Neural cell (in vitro differentiated cells): ENCODE results near the gene ACOT12. TPM values are rescaled to one million over a fixed set of nuclear protein-coding genes. Genes with fewer than 3 reads are reported as not detected.

Experiments
- H2AFZ ChIP-seq: fragments of 200-600, 300-800 bp; sonication (generic), shearing (Covaris generic); 2 replicates; pipeline ENCODE4 v1.6.0; 2014; ENCODE audit warnings: low read depth, mild to moderate bottlenecking, antibody characterized with exemption, low read length, moderate library complexity
- H3F3A ChIP-seq: fragments of 200-600 bp; shearing (Covaris generic); 2 replicates; pipeline ENCODE4 v1.6.1; 2016; ENCODE audit warnings: mild to moderate bottlenecking, moderate library complexity, mixed read lengths, antibody characterized with exemption, low read length; ENCODE audit not compliant: insufficient read depth, poor library complexity, severe bottlenecking
- H3K27ac ChIP-seq: fragments of 200-600, 300-800 bp; sonication (generic), shearing (Covaris generic); 2 replicates; pipeline ENCODE4 v1.5.1; 2014; ENCODE audit warnings: mild to moderate bottlenecking, low read length, moderate library complexity
- H3K27me3 ChIP-seq: fragments of 300-800, 200-600 bp; sonication (generic), shearing (Covaris generic); 2 replicates; pipeline ENCODE4 v1.6.0; 2014; ENCODE audit warnings: mild to moderate bottlenecking, low read depth, low read length, moderate library complexity; ENCODE audit not compliant: insufficient read depth
- H3K36me3 ChIP-seq: fragments of 300-800, 200-600 bp; sonication (generic), shearing (Covaris generic); 2 replicates; pipeline ENCODE4 v1.5.1; 2014; ENCODE audit warnings: mild to moderate bottlenecking, antibody characterized with exemption, low read length, moderate library complexity; ENCODE audit not compliant: insufficient read depth
- H3K4me2 ChIP-seq: fragments of 300-800, 200-600 bp; sonication (generic), shearing (Covaris generic); 2 replicates; pipeline ENCODE4 v1.6.0; 2014; ENCODE audit warnings: mild to moderate bottlenecking, low read length
- H3K4me3 ChIP-seq: fragments of 300-800, 200-600 bp; sonication (generic), shearing (Covaris generic); 2 replicates; pipeline ENCODE4 v1.5.1; 2014; ENCODE audit warnings: mild to moderate bottlenecking, low read length, moderate library complexity
- H3K79me2 ChIP-seq: fragments of 200-600 bp; shearing (Covaris generic); replicated peaks from 2 replicates; pipeline ENCODE4 v1.6.0; 2014; ENCODE audit warnings: mild to moderate bottlenecking, low read length, moderate library complexity; ENCODE audit not compliant: insufficient read depth
- H3K9ac ChIP-seq: fragments of 300-800, 200-600 bp; sonication (generic), shearing (Covaris generic); 2 replicates; pipeline ENCODE4 v1.6.1; 2016; ENCODE audit warnings: mild to moderate bottlenecking, low read length, mixed read lengths
- H3K9me2 ChIP-seq: fragments of 200-600 bp; shearing (Covaris generic); 2 replicates; pipeline ENCODE4 v1.6.1; 2016; ENCODE audit warnings: mild to moderate bottlenecking, low read length, mixed read lengths; ENCODE audit not compliant: insufficient read depth
- H3K9me3 ChIP-seq: fragments of 200-600, 300-800 bp; sonication (generic), shearing (Covaris generic); 2 replicates; pipeline ENCODE4 v1.6.1; 2016; ENCODE audit warnings: mild to moderate bottlenecking, mixed run types, low read length, moderate library complexity, mixed read lengths
- H4K20me1 ChIP-seq: fragments of 200-600 bp; shearing (Covaris generic); 2 replicates; pipeline ENCODE4 v1.6.1; 2016; ENCODE audit warnings: mild to moderate bottlenecking, mixed run types; ENCODE audit not compliant: insufficient read depth
- CTCF ChIP-seq: fragments of 450-650 bp; IDR thresholded peaks from 2 replicates; pipeline ENCODE4 v1.5.1; 2014; ENCODE audit warnings: antibody characterized with exemption, mild to moderate bottlenecking, moderate library complexity; ENCODE audit not compliant: poor library complexity, severe bottlenecking
- EP300 ChIP-seq: fragments of 450-650 bp; conservative IDR thresholded peaks from 2 replicates; pipeline ENCODE4 v1.6.1; 2014; ENCODE audit warnings: antibody characterized with exemption, mild to moderate bottlenecking, moderate library complexity; ENCODE audit not compliant: poor library complexity, severe bottlenecking
- EZH2 ChIP-seq: fragments of 200-600, 300-800 bp; shearing (Covaris generic), sonication (generic); IDR thresholded peaks from 2 replicates; pipeline ENCODE4 v1.6.1; 2014; ENCODE audit warnings: antibody characterized with exemption, low read length, borderline replicate concordance, mild to moderate bottlenecking; ENCODE audit not compliant: insufficient read depth, poor library complexity, severe bottlenecking
- MXI1 ChIP-seq: fragments of 450-650 bp; conservative IDR thresholded peaks from 2 replicates; pipeline ENCODE4 v1.6.1; 2014; ENCODE audit warnings: antibody characterized with exemption, mild to moderate bottlenecking; ENCODE audit not compliant: poor library complexity, severe bottlenecking
- POLR2AphosphoS5 ChIP-seq: IDR thresholded peaks from 2 replicates; pipeline ENCODE4 v1.6.1; 2012
- RAD21 ChIP-seq: fragments of 450-650 bp; conservative IDR thresholded peaks from 2 replicates; pipeline ENCODE4 v1.6.1; 2014; ENCODE audit warnings: antibody characterized with exemption, mild to moderate bottlenecking, moderate library complexity
- REST ChIP-seq: IDR thresholded peaks from 2 replicates; pipeline ENCODE4 v1.6.1; 2012; ENCODE audit warnings: borderline replicate concordance
- SMC3 ChIP-seq: fragments of 450-650 bp; conservative IDR thresholded peaks from 2 replicates; pipeline ENCODE4 v1.6.1; 2014; ENCODE audit warnings: antibody characterized with exemption, mild to moderate bottlenecking, moderate library complexity; ENCODE audit not compliant: poor library complexity
- TAF1 ChIP-seq: IDR thresholded peaks from 2 replicates; pipeline ENCODE4 v1.6.1; 2012; ENCODE audit warnings: low read depth
- polyA plus RNA-seq: library from polyadenylated mRNA; depleted of rRNA; stranded (reverse); fragments of >200 nt; gene quantifications from 2 replicates; pipeline ENCODE4 v1.2.3, GENCODE V29; 2014

ACOT12 gene
- polyA plus RNA-seq, 1 donor from 2014 or later, result 1.2 TPM

GRCh38 chr5:81302596-81302995 is 91.3 kb downstream of the ACOT12 start:
- Histone ChIP-seq H3K4me3 (peak overlapping the region; percentile 89), H3K9ac (no peak overlapping the region), H3K36me3 (no peaks in the 10 kb centered on the region), H4K20me1 (no peaks in the 10 kb centered on the region), H3K9me2 (no peaks in the 10 kb centered on the region), H3K9me3 (no peaks in the 10 kb centered on the region), H3K27ac (no peak overlapping the region), H3K27me3 (no peaks in the 10 kb centered on the region), H2AFZ (no peak overlapping the region), H3F3A (no peaks in the 10 kb centered on the region), H3K79me2 (peaks cover 19% of the 10 kb centered on the region), H3K4me2 (no peak overlapping the region)
- TF ChIP-seq EP300 (no peak), SMC3 (no peak), CTCF (no peak), TAF1 (no peak), POLR2AphosphoS5 (no peak), EZH2 (no peak), MXI1 (no peak), RAD21 (no peak), REST (no peak)

DNA sequence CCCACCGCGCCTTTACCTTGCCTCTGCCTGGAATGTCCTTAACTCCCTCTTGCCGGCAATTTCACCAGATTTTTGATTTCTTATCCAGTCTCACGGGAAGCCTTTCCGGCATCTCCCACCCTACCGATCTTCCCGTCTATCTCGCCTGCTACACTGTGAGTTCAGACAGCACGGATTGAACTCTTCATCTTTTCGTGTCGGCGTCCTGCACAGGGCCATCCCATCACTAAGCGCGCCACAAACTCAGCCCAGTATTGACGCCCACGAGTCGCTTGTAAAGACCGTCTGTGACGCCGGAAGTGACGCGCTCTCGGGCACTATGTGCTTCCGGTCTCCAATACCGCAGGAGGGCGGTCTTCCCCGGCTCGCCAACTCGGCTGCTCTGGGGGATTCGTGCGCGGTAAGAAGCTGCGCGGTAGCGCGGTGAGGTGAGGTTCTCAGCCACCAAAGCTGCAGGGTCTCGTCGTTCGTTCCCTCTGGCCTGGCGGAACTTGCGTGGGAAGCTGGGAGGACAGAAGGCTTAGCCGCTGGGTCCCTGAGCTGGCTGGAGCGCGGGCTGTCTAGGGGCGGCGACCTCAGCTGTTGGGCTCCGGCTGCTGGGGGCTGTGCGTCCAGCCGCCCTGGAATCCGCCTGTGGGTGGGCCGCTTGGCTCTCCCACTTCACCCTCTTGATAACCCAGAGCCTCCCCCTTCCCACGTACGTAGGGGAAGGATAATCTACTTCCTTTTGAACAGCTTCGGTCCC is 92.5 kb downstream of the ACOT12 start, which contains the start of gene ZCCHC9:
Gene ZCCHC9 (plus strand): TSS at position 317 of the 745 bp plus-strand sequence. CDS start 3,171 bp downstream, outside the sequence.
- Histone ChIP-seq H3K4me3 (peak within 1 kb of the TSS; percentile 89), H3K4me2 (peak within 1 kb of the TSS; percentile 88), H3K27ac (peak within 1 kb of the TSS; percentile 87), H3K36me3 (no peaks in the 10 kb centered on the region), H3K9me3 (no peaks in the 10 kb centered on the region), H4K20me1 (no peaks in the 10 kb centered on the region), H3K79me2 (peaks cover 19% of the 10 kb centered on the region), H2AFZ (peak within 1 kb of the TSS; percentile 96), H3K27me3 (no peaks in the 10 kb centered on the region), H3F3A (no peaks in the 10 kb centered on the region), H3K9me2 (no peaks in the 10 kb centered on the region), H3K9ac (peak within 1 kb of the TSS; percentile 85)
- TF ChIP-seq REST, result peak; percentile 47
- peak; percentile 69 for TF ChIP-seq RAD21
- peak; percentile 80 for TF ChIP-seq TAF1
- peak; percentile 64 for TF ChIP-seq SMC3
- TF ChIP-seq MXI1, result peak; percentile 89
- TF ChIP-seq EP300, result peak; percentile 66
- TF ChIP-seq EZH2, result no peak
- TF ChIP-seq CTCF, result peak; percentile 72
- TF ChIP-seq POLR2AphosphoS5, result peak; percentile 90
